Measurements from ENCODE around the gene UNC93B1.

Gene UNC93B1

DNA sequence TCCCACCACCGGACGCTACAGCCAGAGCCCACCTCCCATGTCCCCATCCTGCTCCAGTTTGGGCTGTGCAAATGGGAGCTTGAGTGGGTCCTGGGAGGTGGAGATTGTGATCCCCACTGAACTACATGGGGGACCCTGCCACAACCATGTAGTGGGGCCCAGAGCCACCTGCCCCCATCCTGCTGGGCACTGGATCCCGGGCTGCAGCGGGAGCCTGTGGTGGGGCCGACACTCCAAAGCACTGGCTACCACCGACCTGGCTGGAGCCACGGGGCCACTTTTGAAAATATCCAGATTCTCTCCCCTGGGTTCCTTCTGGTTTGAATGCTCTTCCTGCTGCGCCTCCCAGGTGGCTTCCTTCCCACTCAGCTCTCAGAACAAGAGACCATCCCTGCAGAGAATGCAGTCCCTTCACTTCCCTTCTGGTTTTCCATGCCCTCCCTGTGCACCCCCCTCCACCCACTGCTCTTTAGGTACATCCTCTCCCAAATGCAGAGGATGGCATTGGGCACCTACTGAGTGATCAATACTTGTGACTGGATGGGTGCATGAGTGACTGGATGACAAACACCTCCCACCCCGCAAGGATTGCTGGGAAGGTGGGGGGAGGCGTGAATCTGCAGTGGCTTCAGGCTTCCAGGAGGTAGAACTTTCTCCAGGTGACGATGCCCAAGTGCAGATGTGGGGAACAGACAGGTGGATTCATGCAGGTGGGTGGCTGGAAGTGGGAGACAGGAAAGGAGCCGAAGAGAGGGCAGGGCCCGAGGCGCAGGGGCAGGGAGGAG, 846 bp upstream of the UNC93B1 start:
- peak overlapping the region; percentile 96 for H3K4me3 ChIP-seq
- DNase-seq (ENCODE audit: low spot score): peak; percentile 72
- H3K27ac ChIP-seq: peak overlapping the region in 1 of 2 donors; percentile 89
- TF ChIP-seq, protein P1, sequence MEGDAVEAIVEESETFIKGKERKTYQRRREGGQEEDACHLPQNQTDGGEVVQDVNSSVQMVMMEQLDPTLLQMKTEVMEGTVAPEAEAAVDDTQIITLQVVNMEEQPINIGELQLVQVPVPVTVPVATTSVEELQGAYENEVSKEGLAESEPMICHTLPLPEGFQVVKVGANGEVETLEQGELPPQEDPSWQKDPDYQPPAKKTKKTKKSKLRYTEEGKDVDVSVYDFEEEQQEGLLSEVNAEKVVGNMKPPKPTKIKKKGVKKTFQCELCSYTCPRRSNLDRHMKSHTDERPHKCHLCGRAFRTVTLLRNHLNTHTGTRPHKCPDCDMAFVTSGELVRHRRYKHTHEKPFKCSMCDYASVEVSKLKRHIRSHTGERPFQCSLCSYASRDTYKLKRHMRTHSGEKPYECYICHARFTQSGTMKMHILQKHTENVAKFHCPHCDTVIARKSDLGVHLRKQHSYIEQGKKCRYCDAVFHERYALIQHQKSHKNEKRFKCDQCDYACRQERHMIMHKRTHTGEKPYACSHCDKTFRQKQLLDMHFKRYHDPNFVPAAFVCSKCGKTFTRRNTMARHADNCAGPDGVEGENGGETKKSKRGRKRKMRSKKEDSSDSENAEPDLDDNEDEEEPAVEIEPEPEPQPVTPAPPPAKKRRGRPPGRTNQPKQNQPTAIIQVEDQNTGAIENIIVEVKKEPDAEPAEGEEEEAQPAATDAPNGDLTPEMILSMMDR (IDR thresholded peaks at IDR 0.05): no peak

DNA sequence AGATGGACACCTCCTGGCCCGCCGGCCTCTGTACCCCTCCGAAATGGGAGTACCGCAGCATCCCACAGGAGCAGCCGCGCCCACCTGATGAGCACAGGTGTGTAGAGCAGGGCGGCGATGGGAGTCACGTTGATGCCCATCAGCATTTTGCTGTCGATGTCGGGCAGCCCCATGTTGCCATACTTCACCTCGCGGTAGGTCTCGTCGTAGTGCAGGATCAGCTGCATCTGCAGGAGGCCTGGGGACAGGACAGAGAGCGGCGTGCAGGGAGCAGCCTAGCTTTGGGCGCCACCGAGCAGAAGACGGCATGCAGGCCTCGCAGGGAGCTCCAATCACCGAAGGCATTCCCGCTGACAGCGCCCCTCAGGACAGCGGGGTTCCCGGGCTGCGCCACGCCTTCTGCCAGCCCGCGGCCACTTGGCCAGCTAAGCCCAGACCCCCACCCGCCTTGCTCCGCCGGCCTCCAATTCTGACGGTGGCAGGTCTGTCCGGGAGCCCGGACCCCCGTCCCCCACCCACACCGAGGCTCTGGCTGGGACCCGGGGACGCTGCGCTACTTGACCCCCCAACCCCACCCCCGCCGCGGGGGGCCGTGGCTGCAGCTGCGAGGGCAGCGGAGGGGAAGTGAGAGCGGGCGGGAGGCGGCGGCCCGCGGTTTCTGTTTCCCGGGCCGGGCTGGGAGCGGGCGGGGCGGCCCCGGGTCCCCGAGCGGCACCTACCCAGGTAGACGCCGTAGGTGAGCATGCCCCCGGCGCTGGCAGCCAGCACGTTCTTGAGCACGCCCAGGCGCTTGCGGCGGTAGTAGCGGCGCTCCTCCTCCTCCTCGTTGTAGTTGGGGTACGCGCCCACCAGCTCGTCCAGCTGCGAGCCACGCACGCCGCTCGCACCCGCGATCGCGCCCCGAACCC, 705 bp downstream of the UNC93B1 start:
- Histone ChIP-seq H3K27ac (peak overlapping the region; percentile 66 to 89), H3K4me3 (peak overlapping the region; percentile 96)
- TF ChIP-seq, protein P1 (IDR thresholded peaks at IDR 0.05): no peak
- DNase-seq (ENCODE audit: low spot score): peak; percentile 79

DNA sequence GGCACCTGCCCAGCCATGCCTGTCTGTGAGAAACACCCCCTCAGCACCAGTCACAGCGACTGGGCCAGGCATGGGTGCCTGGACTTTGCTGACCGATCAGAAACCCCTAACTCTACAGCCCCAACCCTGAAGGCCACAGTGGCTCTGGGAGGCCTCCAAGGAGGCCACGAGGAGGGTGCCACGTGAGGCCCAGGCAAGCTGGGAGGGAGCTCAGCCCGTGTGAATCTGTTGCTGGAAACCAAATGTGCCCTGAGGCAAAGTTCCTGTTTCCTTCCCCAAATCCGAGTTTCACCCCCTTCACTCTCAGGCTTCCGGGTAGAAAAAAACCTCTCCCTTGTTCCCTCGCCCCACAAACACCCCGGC, 1.3 kb downstream of the UNC93B1 start:
- Histone ChIP-seq H3K4me3 (peak overlapping the region; percentile 96), H3K27ac (peak overlapping the region in 1 of 2 donors; percentile 89)
- TF ChIP-seq, protein P1 (IDR thresholded peaks at IDR 0.05): no peak
- peak; percentile 74 for DNase-seq (ENCODE audit: low spot score)

DNA sequence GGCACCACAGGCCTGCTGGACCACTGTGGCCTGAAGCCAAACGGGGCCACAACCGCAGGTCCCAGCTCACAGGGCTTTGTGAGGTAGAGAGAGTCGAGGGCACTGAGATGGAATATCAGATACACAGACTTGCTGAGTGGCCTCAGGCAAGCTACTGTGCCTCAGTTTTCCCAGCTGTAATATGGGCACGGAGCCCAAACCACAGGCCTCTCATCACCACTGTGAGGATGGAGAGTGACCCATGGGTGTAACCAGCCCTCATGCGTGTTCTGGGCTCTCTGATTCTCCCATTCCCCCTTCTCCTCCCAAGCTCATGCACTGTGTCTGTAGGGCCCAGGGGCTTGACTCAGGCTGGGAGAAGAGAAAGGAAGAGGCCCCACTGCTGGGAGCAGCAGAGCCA, 4.2 kb downstream of the UNC93B1 start:
- TF ChIP-seq, protein P1 (IDR thresholded peaks at IDR 0.05): no peak
- H3K4me3 ChIP-seq: no peak overlapping the region
- DNase-seq (ENCODE audit: low spot score): no peak
- H3K27ac ChIP-seq: no peak overlapping the region

DNA sequence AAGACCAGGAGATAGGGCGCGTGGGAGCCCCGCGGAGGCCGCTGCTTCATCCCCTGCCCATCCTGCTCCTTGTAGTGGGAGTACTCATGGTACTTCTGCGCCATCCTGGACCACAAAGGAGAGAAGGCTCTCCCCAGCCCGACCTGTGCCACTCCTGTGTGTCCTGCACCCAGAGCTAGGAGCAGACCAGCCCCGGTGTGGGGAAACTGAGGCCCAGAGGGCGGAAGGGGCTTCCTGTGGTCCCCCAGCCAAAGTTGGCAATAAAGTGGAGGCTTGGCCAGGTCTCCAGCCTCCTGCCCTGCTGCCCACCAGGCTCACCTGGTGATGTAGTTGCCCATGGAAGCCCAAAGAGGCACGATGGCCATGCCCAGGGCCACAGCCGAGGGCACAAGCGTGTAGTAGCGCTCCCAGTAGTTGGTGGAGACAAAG, 4.7 kb downstream of the UNC93B1 start:
- Histone ChIP-seq H3K4me3 (no peak overlapping the region), H3K27ac (no peak overlapping the region)
- TF ChIP-seq, protein P1 (IDR thresholded peaks at IDR 0.05): no peak
- DNase-seq (ENCODE audit: low spot score): peak; percentile 70

DNA sequence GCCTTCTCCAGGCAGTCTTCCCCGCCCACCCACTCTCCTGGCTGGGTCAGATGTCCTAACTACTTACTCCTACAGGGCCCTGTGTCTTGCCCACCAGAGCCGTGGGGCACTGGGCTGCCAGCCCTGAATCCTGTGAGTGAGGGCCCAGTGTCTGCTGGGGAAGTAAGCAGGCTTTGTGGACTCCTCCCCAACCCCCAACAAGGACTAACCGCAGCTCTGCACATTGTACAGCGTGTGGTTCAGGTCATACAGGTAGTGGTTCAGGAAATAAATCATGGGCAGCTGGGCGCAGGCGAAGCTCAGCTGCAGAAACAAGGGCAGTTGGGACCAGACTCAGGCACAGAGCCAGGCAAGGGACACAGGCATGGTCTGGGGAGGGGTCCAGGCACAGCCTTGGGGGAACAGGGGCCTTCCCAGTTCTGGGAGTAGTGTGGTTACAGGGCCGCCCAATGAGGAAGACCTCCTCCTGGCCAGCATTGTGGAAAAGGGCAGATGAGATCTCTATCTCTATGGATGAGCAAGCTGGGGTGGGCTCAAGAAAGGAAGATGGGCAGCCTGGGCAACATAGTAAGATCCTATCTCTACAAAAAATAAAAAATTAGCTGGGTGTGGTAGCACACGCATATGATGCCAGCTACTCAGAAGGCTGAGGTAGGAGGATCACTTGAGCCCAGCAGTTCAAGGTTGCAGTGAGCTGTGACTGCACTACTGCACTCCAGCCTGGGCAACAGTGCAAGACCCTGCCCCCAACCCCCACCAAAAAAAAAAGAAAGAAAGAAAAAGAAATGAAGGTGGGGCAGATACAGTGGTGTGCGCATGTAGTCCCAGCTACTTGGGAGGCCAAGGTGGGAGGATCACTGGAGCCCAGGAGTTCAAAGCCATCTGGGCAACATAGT, 5.5 kb downstream of the UNC93B1 start:
- Histone ChIP-seq H3K4me3 (no peak overlapping the region), H3K27ac (no peak overlapping the region)
- peak; percentile 64 for DNase-seq (ENCODE audit: low spot score)
- TF ChIP-seq, protein P1 (IDR thresholded peaks at IDR 0.05): no peak
